Measurements from ENCODE around the gene FAAP20.
"Not testable (repeated sequence)": the region's sequence is repeated elsewhere in the genome, so short reads cannot be mapped to it uniquely, and the experiment has no call there.

FAAP20 gene

DNA sequence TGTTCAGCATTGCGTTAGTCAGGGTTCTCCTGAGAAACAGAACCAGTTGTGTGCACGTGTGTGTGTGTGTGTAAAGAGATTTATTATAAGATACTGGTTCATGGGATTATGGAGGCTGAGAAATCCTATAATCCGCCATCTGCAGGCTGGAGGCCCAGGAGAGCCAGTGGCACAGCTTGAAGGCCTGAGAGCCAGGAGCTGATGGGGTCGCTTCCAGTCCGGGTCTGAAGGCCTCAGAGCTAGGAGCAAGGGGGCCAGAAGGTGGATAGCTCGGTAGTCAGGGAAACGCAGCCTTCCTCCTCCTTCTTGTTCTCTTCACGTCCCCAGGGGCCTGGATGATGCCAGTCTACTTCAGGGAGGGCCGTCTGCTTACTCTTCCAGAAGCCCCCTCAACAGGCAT, 37.7 kb downstream of the FAAP20 start:
- no peak for DNase-seq (ENCODE audit: low read depth in 2 of 2)

DNA sequence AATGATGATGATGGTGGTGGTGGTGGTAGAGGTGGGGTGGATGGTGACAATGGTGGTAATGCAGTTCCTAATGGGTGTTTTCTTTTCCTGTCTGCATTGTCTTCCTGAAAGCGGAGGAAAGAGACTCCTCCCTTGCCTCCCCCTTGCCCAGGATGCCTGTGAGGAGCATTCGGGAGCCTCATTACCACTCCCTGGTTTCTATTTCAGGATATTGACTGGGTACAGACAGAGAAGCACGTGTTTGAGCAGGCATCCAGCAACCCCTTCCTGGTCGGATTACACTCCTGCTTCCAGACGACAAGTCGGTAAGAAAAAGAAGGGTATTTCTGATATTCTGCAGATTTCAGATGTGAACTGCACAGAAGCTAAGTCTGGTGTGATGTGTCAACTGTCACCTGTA, 38.8 kb downstream of the FAAP20 start:
- no peak for DNase-seq (ENCODE audit: low read depth in 2 of 2)

GRCh38 chr1:2155147-2155598, 39.4 kb downstream of the FAAP20 start:
- DNase-seq (ENCODE audit: low read depth in 2 of 2), result no peak

- no peak for DNase-seq (ENCODE audit: low read depth in 2 of 2)
These were observed 40.5 kb downstream of the FAAP20 start for GRCh38 chr1:2154022-2154421.

DNA sequence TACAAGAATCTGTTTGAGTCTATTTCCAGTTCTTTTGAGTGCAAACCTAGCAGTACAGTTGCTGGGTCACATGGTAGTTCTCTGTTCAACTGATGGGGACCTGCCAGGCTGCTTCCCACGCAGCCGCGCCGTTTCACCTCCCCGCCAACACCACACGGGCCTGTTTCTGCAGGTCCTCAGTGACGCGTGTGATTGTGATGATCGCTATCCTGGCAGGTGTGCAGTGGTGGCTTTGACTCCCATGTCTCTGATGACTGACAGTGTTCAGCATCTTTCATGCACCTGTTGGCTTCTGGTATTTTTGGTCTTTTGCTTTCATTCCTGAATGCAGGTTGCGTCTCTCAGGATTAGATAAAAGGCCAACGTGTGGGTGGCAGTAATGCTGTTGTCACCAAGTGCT, 41.6 kb downstream of the FAAP20 start:
- DNase-seq (ENCODE audit: low read depth in 2 of 2), result peak in 1 of 2 donors; percentile 29

GRCh38 chr1:2151911-2152310, 42.7 kb downstream of the FAAP20 start:
- no peak for DNase-seq (ENCODE audit: low read depth in 2 of 2)

DNA sequence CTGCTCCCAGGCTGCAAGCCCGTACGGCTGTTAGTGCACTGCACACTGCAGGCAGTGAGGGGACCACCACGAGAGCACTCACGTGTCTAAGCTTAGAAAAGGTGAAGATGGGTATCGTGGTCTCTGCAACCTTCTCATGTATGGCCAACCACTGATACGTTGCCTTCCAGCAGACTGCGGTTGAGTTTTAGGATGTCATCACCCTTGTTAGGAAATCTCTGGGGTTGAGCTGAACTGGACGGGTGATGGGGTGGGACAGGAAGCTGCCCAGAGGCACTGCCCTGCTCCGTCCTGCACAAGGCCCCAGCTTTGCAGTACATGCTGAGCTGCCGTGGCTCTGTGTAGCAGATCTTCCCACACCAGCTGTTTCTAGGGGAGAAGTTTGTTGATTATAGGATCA, 43.3 kb downstream of the FAAP20 start:
- no peak for DNase-seq (ENCODE audit: low read depth in 2 of 2)

- no peak for DNase-seq (ENCODE audit: low read depth in 2 of 2)
These were observed 43.8 kb downstream of the FAAP20 start for GRCh38 chr1:2150801-2151200.

GRCh38 chr1:2148691-2149090, 45.9 kb downstream of the FAAP20 start:
- DNase-seq (ENCODE audit: low read depth in 2 of 2), result peak in 1 of 2 donors; percentile 34

- DNase-seq (ENCODE audit: low read depth in 2 of 2), result not testable (repeated sequence)
These were observed 46.7 kb downstream of the FAAP20 start for GRCh38 chr1:2147869-2148268.

DNA sequence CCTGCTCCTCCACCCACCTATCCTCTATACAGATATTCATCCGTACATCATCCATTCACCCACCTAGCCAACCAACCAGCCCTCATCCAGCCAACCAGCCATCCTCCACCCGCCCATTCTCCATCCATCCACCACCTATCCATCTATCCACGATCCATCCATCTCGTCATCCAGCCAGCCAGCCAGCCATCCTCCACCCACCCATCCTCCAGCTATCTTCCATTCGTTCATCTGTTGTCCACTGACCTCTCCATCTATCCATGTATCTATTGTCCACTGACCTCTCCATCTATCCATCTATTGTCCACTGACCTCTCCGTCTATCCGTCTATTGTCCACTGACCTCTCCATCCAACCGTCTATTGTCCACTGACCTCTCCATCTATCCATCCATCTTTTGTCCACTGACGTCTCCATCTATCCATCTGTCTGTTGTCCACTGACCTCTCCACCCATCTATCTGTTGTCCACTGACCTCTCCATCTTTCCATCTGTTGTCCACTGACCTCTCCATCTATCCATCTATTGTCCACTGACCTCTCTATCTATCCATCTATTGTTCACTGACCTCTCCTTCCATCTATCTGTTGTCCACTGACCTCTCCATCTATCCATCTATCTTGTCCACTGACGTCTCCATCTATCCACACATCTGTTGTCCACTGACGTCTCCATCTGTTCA, 47.6 kb downstream of the FAAP20 start:
- no peak for DNase-seq (ENCODE audit: low read depth in 2 of 2)

- no peak for DNase-seq (ENCODE audit: low read depth in 2 of 2)
These were observed 48.4 kb downstream of the FAAP20 start for GRCh38 chr1:2145946-2146835.

DNA sequence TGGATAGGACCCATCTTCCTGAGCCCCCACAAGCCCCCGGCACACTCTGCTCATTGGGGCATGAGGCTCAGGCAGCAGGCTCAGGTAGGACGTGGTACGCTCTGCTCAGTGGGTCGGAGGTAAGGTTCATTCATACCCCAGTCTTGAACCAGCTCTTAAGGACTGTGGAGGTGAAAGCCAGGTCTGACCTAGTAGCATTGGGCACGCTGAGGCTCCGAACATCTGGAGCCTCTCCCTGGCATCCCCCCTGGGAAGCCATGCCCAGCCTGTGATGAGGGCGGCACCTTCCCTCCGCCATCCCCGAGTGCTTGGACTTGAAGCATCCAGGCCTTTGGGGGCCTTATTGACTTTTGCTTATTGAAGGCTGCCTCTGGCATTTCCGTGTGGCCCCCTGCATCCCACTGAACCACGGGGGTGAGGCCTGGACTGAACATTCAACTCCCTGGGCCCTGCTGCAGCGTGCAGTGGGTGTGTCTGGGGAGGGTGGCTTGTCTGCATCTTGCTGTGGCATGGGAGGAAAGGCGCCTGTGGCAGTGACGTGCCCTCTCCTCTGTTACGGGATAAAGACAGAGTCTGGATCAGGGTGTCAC, 50.0 kb downstream of the FAAP20 start:
- DNase-seq (ENCODE audit: low read depth in 2 of 2), result no peak

DNA sequence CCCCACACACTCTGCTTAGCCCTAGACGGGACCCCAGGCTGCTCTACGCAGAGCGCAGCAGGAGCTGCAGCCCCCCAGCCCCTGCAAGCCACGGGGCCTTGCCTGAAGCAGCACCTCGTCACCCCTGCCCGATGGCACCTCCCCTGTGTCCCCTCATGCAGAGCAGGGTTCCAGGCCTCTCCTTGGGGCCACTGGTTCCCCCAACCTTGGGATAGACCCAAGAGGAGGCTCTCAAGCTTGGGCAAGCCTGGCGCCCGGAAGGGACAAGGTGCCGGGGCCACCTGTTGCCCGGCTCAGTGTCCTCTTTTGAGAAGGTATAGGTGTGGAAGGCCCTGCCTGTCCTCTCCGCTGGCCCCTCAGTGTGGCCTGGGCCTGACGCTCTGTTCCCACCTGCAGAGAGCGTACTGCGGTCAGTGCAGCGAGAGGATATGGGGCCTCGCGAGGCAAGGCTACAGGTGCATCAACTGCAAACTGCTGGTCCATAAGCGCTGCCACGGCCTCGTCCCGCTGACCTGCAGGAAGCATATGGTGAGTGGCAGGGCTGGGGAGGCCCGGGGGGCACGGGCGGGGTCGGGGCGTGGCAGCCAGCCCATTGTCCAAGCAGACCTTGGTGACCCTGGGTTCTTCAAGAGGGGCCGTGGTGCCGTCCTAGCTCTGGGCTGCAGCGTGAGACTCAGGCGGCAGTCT, 50.6 kb downstream of the FAAP20 start:
- no peak for DNase-seq (ENCODE audit: low read depth in 2 of 2)

- no peak for DNase-seq (ENCODE audit: low read depth in 2 of 2)
These were observed 53.5 kb downstream of the FAAP20 start for GRCh38 chr1:2141025-2141424.
